GOT3 (cell line): ENCODE measurements around the gene PCIF1.
"Not testable (repeated sequence)": the region's sequence is repeated elsewhere in the genome, so short reads cannot be mapped to it uniquely, and the experiment has no call there.

ENCODE experiments used
- DNase-seq: peaks from one replicate; lab custom pipeline; 2025; ENCODE audit warnings: mixed read lengths; lab: John Stamatoyannopoulos, UW

Gene PCIF1

GRCh38 chr20:45967551-45968080 lies 33.1 kb downstream of the PCIF1 start:
- no peak for DNase-seq

GRCh38 chr20:45968081-45968671 lies 33.7 kb downstream of the PCIF1 start:
- DNase-seq = no peak

GRCh38 chr20:45968801-45969711 lies 34.6 kb downstream of the PCIF1 start:
- DNase-seq = no peak

- DNase-seq = no peak
Observed at GRCh38 chr20:45969712-45970634, 35.5 kb downstream of the PCIF1 start.

DNA sequence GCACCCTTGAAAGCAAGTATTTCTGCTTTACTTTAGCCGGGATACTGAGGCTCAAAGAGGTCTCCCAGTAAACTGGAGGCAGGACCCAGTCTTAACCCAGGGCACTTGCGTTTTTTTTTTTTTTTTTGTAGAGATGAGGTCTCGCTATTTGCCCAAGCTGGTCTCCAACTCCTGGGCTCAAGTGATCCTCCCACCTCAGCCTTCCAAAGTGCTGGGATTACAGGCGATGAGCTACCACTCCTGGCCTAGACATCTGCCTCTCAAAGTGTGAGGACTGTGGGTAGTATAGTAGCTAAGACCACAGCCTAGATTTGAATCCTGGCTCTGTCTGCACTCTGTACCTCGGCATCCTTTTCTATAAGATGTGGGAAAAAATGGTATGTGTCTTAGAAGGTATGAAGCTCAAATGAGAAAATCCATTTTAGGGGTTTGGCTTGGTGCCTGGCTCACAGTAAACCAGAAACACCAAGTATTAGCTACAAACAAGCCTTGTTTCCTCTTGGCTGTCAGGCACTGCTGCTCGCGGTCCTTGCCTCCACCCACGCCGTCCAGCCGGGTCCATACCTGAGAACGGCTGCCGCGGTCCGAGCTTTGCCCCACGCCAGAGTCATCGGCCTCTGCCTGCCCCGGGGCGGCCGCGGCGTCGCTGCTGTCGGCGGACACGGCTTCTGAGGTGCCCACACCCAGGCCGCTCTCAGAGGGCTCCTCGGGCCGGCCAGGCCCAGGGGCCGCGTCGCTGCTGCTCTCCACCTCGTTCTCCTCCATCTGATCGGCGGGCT lies 36.4 kb downstream of the PCIF1 start:
- DNase-seq = no peak

DNA sequence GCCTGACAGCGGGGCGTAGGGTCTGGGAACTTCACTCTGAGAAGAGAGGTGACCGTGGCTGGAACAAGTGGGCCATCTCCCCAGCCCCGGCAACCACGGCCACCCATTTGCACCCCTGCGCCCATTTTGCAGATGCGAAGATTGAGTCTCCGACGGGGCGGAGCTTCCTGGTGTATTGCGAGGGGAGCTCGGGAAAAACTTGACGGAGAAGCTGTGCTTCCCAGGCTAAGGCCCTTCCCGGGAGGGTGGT lies 36.9 kb downstream of the PCIF1 start:
- no peak for DNase-seq

DNA sequence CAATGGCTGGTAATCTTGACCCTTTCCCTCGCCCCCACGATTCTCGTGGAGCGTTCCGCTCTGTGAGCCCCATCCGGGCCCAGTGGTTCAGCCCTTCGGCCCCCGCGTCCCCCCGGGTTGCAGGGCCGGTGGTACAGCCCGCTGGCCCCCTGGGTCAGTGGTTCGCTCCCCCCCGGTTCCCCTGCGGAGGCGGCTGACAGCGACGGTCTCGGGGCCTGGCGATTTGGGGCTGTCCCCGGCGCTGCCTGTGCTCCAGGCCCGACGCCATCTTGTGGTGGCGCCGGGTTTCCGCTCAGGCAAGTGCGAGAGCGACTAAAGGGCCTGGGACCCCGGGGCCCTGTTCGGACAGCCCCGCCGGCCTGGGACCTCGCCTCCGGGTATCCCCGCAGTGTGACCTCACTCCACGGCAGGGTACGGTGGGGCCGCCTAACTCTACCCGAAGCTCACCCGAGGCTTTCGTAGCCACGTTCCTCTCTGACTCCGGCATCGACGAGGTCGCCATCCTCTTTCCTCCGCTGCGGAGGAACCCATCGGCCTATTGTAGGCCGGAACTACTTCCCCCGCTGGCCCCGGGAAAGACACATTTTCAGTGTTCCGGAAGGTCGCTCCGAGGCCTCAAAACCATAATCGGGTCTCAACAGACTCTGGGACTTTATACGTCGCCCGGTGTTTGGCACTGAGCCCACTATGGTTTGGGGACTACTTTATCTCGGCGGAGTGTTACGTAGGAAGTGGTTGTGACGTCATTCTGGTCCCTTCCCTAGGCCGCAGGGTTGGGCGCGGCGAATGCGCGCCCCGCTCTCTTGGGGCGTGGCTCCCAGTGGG lies 37.4 kb downstream of the PCIF1 start, which contains the start of gene ZNF335:
ZNF335 (minus strand) TSS at position 529 of the 825 bp plus-strand sequence. CDS start 793 bp downstream, outside the sequence.
- peak; percentile 99 for DNase-seq

- no peak for DNase-seq
Observed at GRCh38 chr20:45972500-45973183, 38.2 kb downstream of the PCIF1 start.

DNA sequence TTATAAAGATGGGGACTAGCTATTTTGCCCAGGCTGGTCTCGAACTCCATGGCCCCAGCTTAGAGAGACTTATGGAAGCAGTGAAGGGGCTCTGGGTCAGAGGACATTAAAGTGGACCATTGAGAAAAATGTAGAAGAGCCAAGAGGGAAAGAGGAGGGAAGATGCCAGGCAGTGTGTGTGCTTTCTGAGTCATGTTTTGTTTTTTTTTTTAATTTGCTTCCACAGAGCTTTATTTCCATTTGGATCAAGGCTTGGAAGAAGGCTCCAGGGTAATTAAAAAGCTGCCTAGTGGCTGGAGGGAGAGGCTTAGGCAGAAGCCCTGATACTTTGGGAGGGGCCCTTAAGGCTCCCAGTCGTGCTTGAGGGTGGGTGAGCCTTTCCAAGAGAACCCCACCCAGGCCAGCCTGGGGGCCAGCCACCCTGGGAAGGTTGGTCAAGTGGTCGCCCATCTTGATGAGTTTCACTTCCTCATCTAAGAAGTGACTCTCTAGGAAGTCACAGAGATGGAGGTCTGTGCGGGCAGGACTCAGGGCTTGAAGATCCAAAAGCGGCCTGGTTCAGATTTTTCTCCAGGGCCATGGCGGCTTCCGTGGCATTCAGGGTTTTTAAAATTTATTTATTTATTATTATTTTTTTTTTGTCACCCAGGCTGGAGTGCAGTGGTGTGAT lies 40.5 kb downstream of the PCIF1 start:
- DNase-seq = no peak

- no peak for DNase-seq
Observed at GRCh38 chr20:45975686-45976085, 41.2 kb downstream of the PCIF1 start.

GRCh38 chr20:45976086-45976485 lies 41.6 kb downstream of the PCIF1 start:
- no peak for DNase-seq

GRCh38 chr20:45981261-45981660 lies 46.8 kb downstream of the PCIF1 start:
- no peak for DNase-seq

GRCh38 chr20:45983279-45983743 lies 48.8 kb downstream of the PCIF1 start:
- no peak for DNase-seq

- no peak for DNase-seq
Observed at GRCh38 chr20:45985573-45985972, 51.1 kb downstream of the PCIF1 start.

DNA sequence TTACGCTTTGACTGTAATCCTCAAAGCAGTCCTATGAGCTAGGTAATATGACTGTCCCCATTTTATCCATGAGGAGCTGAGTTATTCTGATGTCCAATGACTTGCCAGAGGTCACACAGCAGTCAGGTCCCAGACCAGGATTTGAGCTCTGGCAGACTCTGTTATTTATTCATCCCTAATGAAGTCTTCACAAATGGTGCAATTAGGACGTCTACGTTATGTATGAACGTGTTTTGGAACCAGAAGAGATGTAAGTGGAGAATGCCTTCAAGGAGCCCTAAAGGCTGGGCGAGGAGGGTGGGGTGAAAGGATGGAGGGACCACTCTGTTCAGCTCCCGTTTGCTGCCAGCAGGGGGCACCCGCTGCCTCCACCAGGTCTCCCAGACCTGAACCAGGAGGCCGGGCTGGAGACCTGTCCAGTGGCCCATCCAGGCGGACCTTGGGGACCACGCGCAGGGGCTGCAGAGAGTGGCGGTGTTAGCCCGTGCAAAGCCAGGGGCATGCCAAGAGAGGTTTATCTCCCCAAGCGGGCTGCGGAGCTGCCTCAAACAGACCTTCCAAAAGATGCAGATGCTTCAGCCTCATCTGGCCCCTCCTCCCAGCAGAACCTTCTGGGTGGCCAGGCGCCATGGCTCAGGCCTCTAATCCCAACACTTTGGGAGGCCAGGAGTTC lies 52.8 kb downstream of the PCIF1 start:
- no peak for DNase-seq

DNA sequence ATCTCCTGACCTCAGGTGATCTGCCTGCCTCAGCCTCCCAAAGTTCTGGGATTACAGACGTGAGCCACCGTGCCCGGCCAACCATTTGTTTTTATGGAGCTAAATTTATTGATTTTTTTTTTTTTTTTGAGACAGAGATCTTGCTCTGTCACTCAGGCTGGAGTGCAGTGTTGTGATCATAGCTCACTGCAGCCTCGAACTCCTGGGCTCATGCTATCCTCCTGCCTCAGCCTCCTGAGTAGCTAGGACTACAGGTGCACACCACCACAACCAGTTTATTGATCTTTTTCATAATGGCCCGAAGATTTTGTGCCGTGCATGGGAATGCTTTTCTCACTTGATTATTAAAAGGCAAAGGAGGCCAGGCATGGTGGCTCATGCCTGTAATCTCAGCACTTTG lies 54.3 kb downstream of the PCIF1 start:
- not testable (repeated sequence) for DNase-seq

- DNase-seq = no peak
Observed at GRCh38 chr20:45991616-45992015, 57.1 kb downstream of the PCIF1 start.

GRCh38 chr20:45993197-45993951 lies 58.9 kb downstream of the PCIF1 start:
- DNase-seq = no peak
